ENCODE data around the gene WWOX.

- TF ChIP-seq ZNF274 (IDR thresholded peaks at IDR 0.05; ENCODE audit: low read depth, low read length) (no peak), YY1 (IDR thresholded peaks at IDR 0.05; ENCODE audit: insufficient read depth, insufficient read length) (no peak)
Measured at GRCh38 chr16:78081341-78081740, 18.1 kb upstream of the WWOX start.

All from NT2/D1 (cell line).